ENCODE data around the gene SRGAP1.

DNA sequence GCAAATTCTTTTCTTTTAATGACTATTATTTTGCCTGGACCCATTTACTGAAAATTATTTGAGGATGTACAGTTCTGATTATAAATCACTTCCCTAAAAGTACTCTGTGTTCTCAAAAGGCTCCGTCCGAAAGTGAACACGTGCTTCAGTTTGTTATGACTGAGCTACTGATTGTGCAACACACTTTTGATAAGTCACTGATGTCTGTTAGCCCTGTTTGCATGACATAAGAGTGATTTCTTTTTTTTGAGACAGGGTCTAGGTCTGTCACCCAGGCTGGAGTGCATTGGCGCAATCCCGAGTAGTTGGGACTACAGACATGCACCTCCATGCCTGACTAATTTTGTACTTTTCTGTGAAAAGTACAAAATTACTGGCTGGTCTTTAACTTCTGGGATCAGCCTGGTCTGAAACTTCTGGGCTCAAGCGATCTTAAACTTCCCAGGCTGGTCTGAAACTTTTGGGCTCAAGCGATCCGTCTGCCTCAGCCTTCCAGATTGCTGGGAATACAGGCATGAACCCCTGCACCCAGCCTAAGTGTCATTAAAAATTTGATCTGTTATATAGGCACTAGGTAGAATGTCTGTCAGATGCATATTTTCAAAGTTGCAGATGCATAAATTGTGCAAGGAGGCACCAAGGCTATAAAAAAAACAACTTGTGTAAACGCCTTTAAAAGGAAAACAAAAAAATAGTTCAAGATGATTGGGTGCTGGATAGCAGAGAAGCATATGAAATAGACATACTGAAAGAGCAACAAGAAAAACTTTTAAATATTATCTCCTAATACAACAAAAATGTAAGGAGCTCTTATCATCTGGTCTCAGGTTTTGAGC, 111.5 kb downstream of the SRGAP1 start:
- TF ChIP-seq, protein P1, sequence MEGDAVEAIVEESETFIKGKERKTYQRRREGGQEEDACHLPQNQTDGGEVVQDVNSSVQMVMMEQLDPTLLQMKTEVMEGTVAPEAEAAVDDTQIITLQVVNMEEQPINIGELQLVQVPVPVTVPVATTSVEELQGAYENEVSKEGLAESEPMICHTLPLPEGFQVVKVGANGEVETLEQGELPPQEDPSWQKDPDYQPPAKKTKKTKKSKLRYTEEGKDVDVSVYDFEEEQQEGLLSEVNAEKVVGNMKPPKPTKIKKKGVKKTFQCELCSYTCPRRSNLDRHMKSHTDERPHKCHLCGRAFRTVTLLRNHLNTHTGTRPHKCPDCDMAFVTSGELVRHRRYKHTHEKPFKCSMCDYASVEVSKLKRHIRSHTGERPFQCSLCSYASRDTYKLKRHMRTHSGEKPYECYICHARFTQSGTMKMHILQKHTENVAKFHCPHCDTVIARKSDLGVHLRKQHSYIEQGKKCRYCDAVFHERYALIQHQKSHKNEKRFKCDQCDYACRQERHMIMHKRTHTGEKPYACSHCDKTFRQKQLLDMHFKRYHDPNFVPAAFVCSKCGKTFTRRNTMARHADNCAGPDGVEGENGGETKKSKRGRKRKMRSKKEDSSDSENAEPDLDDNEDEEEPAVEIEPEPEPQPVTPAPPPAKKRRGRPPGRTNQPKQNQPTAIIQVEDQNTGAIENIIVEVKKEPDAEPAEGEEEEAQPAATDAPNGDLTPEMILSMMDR (IDR thresholded peaks at IDR 0.05) = no peak
- TF ChIP-seq POLR2A (IDR thresholded peaks at IDR 0.05) = no peak
- TF ChIP-seq EP300 (IDR thresholded peaks at IDR 0.05) = peak; percentile 86
